Stomach (tissue), 4 donors: ENCODE measurements around the gene GPR37L1.

Source experiments
- CTCF ChIP-seq, 7 experiments: fragments of 450-650 bp in 4 of 7; fragments of 200-600 bp in 3 of 7; sonication (generic) in 3 of 7; IDR thresholded peaks; one replicate each; pipeline ENCODE4 v1.5.1; 2016 to 2019; ENCODE audit warnings: antibody characterized with exemption in 7 of 7, control low read depth in 2 of 7, mild to moderate bottlenecking in 1 of 7
- EP300 ChIP-seq: sonication (generic); formaldehyde crosslinking; IDR thresholded peaks from one replicate; pipeline ENCODE4 v1.6.1; 2017; ENCODE audit warnings: antibody characterized with exemption
- POLR2A ChIP-seq, 4 donors: fragments of 450-650 bp; IDR thresholded peaks; one replicate each; pipeline ENCODE4 v1.6.1; 2016; ENCODE audit warnings: antibody characterized with exemption in 4 of 4, control low read depth in 2 of 4, mild to moderate bottlenecking in 1 of 4, moderate library complexity in 1 of 4
- POLR2AphosphoS5 ChIP-seq, 3 donors: sonication (generic); formaldehyde crosslinking; IDR thresholded peaks; one replicate each; pipeline ENCODE4 v1.6.1; 2016; ENCODE audit warnings: antibody characterized with exemption in 3 of 3

GRCh38 chr1:202129453-202130296, 7.0 kb downstream of the GPR37L1 start:
- TF ChIP-seq CTCF (IDR thresholded peaks at IDR 0.05) (no peak), POLR2AphosphoS5 (IDR thresholded peaks at IDR 0.05) (no peak), POLR2A (IDR thresholded peaks at IDR 0.05) (no peak), EP300 (no peak)
